Measurements from ENCODE around the gene GART. TPM values are rescaled to one million over a fixed set of nuclear protein-coding genes. Genes with fewer than 3 reads are reported as not detected.

GART gene
- total RNA-seq, 1 experiment from 2014 or later = 241 TPM

- Histone ChIP-seq H3K4me3 (replicated peaks in 1 of 2; ENCODE audit: low read depth in 1 of 2, low read length in 2 of 2) (peak overlapping the region; percentile 86 to 88; a peak in 3 of 4 replicates), H4K20me1 (ENCODE audit: insufficient read depth) (no peaks in the 10 kb centered on the region), H3K27ac (ENCODE audit: low read depth, low read length) (no peak overlapping the region), H3K9me2 (ENCODE audit: insufficient read depth) (no peaks in the 10 kb centered on the region), H2AFZ (ENCODE audit: low read depth, low read length, poor library complexity, severe bottlenecking) (no peak overlapping the region), H3K27me3 (ENCODE audit: insufficient read depth, low read length) (no peaks in the 10 kb centered on the region), H3K36me3 (ENCODE audit: control insufficient read depth in 1 of 2, insufficient read depth in 2 of 2, low read length in 2 of 2) (peaks cover 20% of the 10 kb centered on the region in 2 experiments), H3K4me1 (ENCODE audit: control insufficient read depth in 1 of 2, insufficient read depth in 2 of 2, low read length in 2 of 2) (peaks cover 6 to 21% of the 10 kb centered on the region in 2 experiments; a peak in 3 of 4 replicates), H3K79me2 (ENCODE audit: insufficient read depth, low read length) (peaks cover 45% of the 10 kb centered on the region), H3K9me3 (ENCODE audit: control insufficient read depth in 1 of 2, insufficient read depth in 1 of 2, low read depth in 1 of 2, low read length in 2 of 2) (no peaks in the 10 kb centered on the region), H3K9ac (ENCODE audit: low read length) (peak overlapping the region; percentile 95), H3K4me2 (ENCODE audit: low read length) (peak overlapping the region; percentile 95)
- BruUV-seq (replicated peaks) = no TSS peak
- DNase-seq (ENCODE audit: low read depth, low spot score) = no peak
- ATAC-seq = no peak
- TF ChIP-seq REST (IDR thresholded peaks at IDR 0.05; ENCODE audit: low read depth) = no peak
- no peak for TF ChIP-seq CTCF (IDR thresholded peaks at IDR 0.05 in 2 of 3, conservative IDR thresholded peaks at IDR 0.05 in 1 of 3; ENCODE audit: borderline replicate concordance in 1 of 3, insufficient read depth in 1 of 3, low read depth in 2 of 3, low read length in 2 of 3)
- TF ChIP-seq SP1 (IDR thresholded peaks at IDR 0.05; ENCODE audit: low read depth) = no peak
- TF ChIP-seq ZFX (IDR thresholded peaks at IDR 0.05) = no peak
- no peak for TF ChIP-seq ZNF274 (IDR thresholded peaks at IDR 0.05; ENCODE audit: low read depth, low read length)
- TF ChIP-seq POLR2AphosphoS5 (IDR thresholded peaks at IDR 0.05; ENCODE audit: low read depth, low read length) = no peak
- ChIA-PET RAD21 (ENCODE audit: low non-redundant PET in 1 of 2, low total read pairs in 2 of 2, uncharacterized antibody in 2 of 2, unreplicated experiment in 2 of 2) (no interaction called here), POLR2A (no interaction called here), CTCF (no interaction called here)
- intact Hi-C loops (cut with micrococcal nuclease) = no loop called here
Observed at GRCh38 chr21:33586927-33587326, 45.0 kb upstream of the GART start.

Measured in HCT116 (cell line).